Stimulated activated effector memory CD8-positive, alpha-beta T cell treated with anti-CD3 and anti-CD28 coated beads, Interleukin-12 subunit alpha, Interleukin-12 subunit beta, amount 100 ng/mL, for 72 hours (primary cell): Measurements from ENCODE around the gene CLDN14.

Experiments
- ATAC-seq: fragments of 150-1000 bp; cut with Tn5 transposase; 2 replicates; pipeline ENCODE4 v1.10.0; 2021
- DNase-seq, 2 donors: peaks; one replicate each; pipeline ENCODE4 v3.0.0; 2021 to 2022; ENCODE audit warnings: low spot score in 2 of 2
- H3K27ac Mint-ChIP-seq: one replicate; pipeline ENCODE4 v1.8.0; 2022; ENCODE audit warnings: mild to moderate bottlenecking, mixed read lengths
- H3K36me3 Mint-ChIP-seq: one replicate; pipeline ENCODE4 v1.8.0; 2022; ENCODE audit warnings: mild to moderate bottlenecking, mixed read lengths
- H3K4me1 Mint-ChIP-seq: one replicate; pipeline ENCODE4 v1.8.0; 2022; ENCODE audit warnings: mixed read lengths
- H3K4me3 Mint-ChIP-seq: one replicate; pipeline ENCODE4 v1.8.0; 2022; ENCODE audit warnings: mild to moderate bottlenecking, mixed read lengths
- H3K9me3 Mint-ChIP-seq: one replicate; pipeline ENCODE4 v1.8.0; 2022; ENCODE audit warnings: mixed read lengths

Gene CLDN14

GRCh38 chr21:36479415-36480402, at the start of gene CLDN14:
Gene CLDN14, minus strand, starts transcription at chr21:36480122. Its CDS starts 18,427 bp downstream, at chr21:36461695.
- DNase-seq (no peak), ATAC-seq (no peak)
- Mint-ChIP-seq H3K4me1 (peaks cover 8% of the 10 kb centered on the region), H3K9me3 (no peaks in the 10 kb centered on the region), H3K36me3 (no peaks in the 10 kb centered on the region), H3K4me3 (no peak within 1 kb of the TSS), H3K27ac (peak within 1 kb of the TSS; percentile 32)

- Mint-ChIP-seq H3K4me3 (no peak overlapping the region), H3K27ac (no peak overlapping the region), H3K9me3 (no peaks in the 10 kb centered on the region), H3K36me3 (no peaks in the 10 kb centered on the region), H3K4me1 (no peaks in the 10 kb centered on the region)
- DNase-seq (no peak), ATAC-seq (no peak)
These were observed 48.8 kb upstream of the CLDN14 start for GRCh38 chr21:36528716-36529115.

- Mint-ChIP-seq H3K4me3 (no peak overlapping the region), H3K9me3 (no peaks in the 10 kb centered on the region), H3K27ac (no peak overlapping the region), H3K36me3 (no peaks in the 10 kb centered on the region), H3K4me1 (no peaks in the 10 kb centered on the region)
- DNase-seq (no peak), ATAC-seq (no peak)
These were observed 47.4 kb upstream of the CLDN14 start for GRCh38 chr21:36527317-36527716.

- no peaks in the 10 kb centered on the region for H3K36me3 Mint-ChIP-seq
- ATAC-seq (no peak), DNase-seq (no peak)
- no peak overlapping the region for H3K27ac Mint-ChIP-seq
- H3K9me3 Mint-ChIP-seq: no peaks in the 10 kb centered on the region
- H3K4me1 Mint-ChIP-seq: no peaks in the 10 kb centered on the region
- H3K4me3 Mint-ChIP-seq: no peak overlapping the region
These were observed 46.2 kb upstream of the CLDN14 start for GRCh38 chr21:36526104-36526503.

GRCh38 chr21:36524477-36524876, 44.6 kb upstream of the CLDN14 start:
- Mint-ChIP-seq H3K36me3 (no peaks in the 10 kb centered on the region), H3K27ac (no peak overlapping the region), H3K4me1 (no peaks in the 10 kb centered on the region), H3K4me3 (no peak overlapping the region), H3K9me3 (no peaks in the 10 kb centered on the region)
- ATAC-seq: peak; percentile 45
- no peak for DNase-seq

GRCh38 chr21:36522219-36522808, 42.4 kb upstream of the CLDN14 start:
- no peak overlapping the region for H3K4me3 Mint-ChIP-seq
- no peaks in the 10 kb centered on the region for H3K9me3 Mint-ChIP-seq
- no peaks in the 10 kb centered on the region for H3K4me1 Mint-ChIP-seq
- no peak for DNase-seq
- ATAC-seq: no peak
- H3K27ac Mint-ChIP-seq: no peak overlapping the region
- no peaks in the 10 kb centered on the region for H3K36me3 Mint-ChIP-seq

- H3K27ac Mint-ChIP-seq: no peak overlapping the region
- no peak for ATAC-seq
- H3K4me3 Mint-ChIP-seq: no peak overlapping the region
- H3K4me1 Mint-ChIP-seq: no peaks in the 10 kb centered on the region
- no peaks in the 10 kb centered on the region for H3K9me3 Mint-ChIP-seq
- H3K36me3 Mint-ChIP-seq: no peaks in the 10 kb centered on the region
- no peak for DNase-seq
These were observed 39.1 kb upstream of the CLDN14 start for GRCh38 chr21:36518883-36519492.

- H3K27ac Mint-ChIP-seq: no peak overlapping the region
- no peaks in the 10 kb centered on the region for H3K36me3 Mint-ChIP-seq
- H3K4me1 Mint-ChIP-seq: no peaks in the 10 kb centered on the region
- H3K9me3 Mint-ChIP-seq: no peaks in the 10 kb centered on the region
- ATAC-seq (no peak), DNase-seq (no peak)
- no peak overlapping the region for H3K4me3 Mint-ChIP-seq
These were observed 37.6 kb upstream of the CLDN14 start for GRCh38 chr21:36517366-36518075.

GRCh38 chr21:36516281-36516680, 36.4 kb upstream of the CLDN14 start:
- no peak for DNase-seq
- no peak for ATAC-seq
- Mint-ChIP-seq H3K9me3 (no peaks in the 10 kb centered on the region), H3K4me1 (no peaks in the 10 kb centered on the region), H3K27ac (no peak overlapping the region), H3K36me3 (no peaks in the 10 kb centered on the region), H3K4me3 (no peak overlapping the region)

GRCh38 chr21:36513430-36513829, 33.5 kb upstream of the CLDN14 start:
- Mint-ChIP-seq H3K4me1 (no peaks in the 10 kb centered on the region), H3K9me3 (no peaks in the 10 kb centered on the region), H3K4me3 (no peak overlapping the region), H3K27ac (no peak overlapping the region), H3K36me3 (no peaks in the 10 kb centered on the region)
- ATAC-seq (no peak), DNase-seq (no peak)

- Mint-ChIP-seq H3K9me3 (no peaks in the 10 kb centered on the region), H3K4me1 (no peaks in the 10 kb centered on the region), H3K4me3 (no peak overlapping the region), H3K27ac (no peak overlapping the region), H3K36me3 (no peaks in the 10 kb centered on the region)
- ATAC-seq (no peak), DNase-seq (no peak)
These were observed 33.0 kb upstream of the CLDN14 start for GRCh38 chr21:36512971-36513370.

GRCh38 chr21:36511484-36512220, 31.7 kb upstream of the CLDN14 start:
- H3K4me1 Mint-ChIP-seq: no peaks in the 10 kb centered on the region

GRCh38 chr21:36510911-36511310, 31.0 kb upstream of the CLDN14 start:
- Mint-ChIP-seq H3K4me1 (no peaks in the 10 kb centered on the region), H3K27ac (no peak overlapping the region), H3K9me3 (no peaks in the 10 kb centered on the region), H3K36me3 (no peaks in the 10 kb centered on the region), H3K4me3 (no peak overlapping the region)
- ATAC-seq (no peak), DNase-seq (no peak)

More at GRCh38 chr21:36511484-36512220, 31.7 kb upstream of the CLDN14 start:
- peak; percentile 16 for ATAC-seq
- no peak for DNase-seq
- no peak overlapping the region for H3K4me3 Mint-ChIP-seq
- no peak overlapping the region for H3K27ac Mint-ChIP-seq
- H3K9me3 Mint-ChIP-seq: no peaks in the 10 kb centered on the region
- no peaks in the 10 kb centered on the region for H3K36me3 Mint-ChIP-seq

GRCh38 chr21:36509973-36510664, 30.2 kb upstream of the CLDN14 start:
- Mint-ChIP-seq H3K36me3 (no peaks in the 10 kb centered on the region), H3K27ac (no peak overlapping the region), H3K4me1 (no peaks in the 10 kb centered on the region), H3K4me3 (no peak overlapping the region), H3K9me3 (no peaks in the 10 kb centered on the region)
- no peak for ATAC-seq
- DNase-seq: no peak
